Prostate gland (tissue), 2 donors: ENCODE data around the gene SUSD5.

Experiments used
- POLR2A ChIP-seq: fragments of 450-650 bp; IDR thresholded peaks from one replicate; pipeline ENCODE4 v1.6.1; 2016; ENCODE audit warnings: antibody characterized with exemption, mild to moderate bottlenecking
- TF ChIP-seq, protein P1 (sequence below), 4 experiments: fragments of 200-600 bp in 2 of 4; fragments of 450-650 bp in 2 of 4; sonication (generic) in 2 of 4; IDR thresholded peaks; 1 replicate in 3 of 4; 2 replicates in 1 of 4; pipeline ENCODE4 v1.5.1; 2016 to 2019; ENCODE audit warnings: antibody characterized with exemption in 4 of 4, mild to moderate bottlenecking in 2 of 4, moderate library complexity in 2 of 4

DNA sequence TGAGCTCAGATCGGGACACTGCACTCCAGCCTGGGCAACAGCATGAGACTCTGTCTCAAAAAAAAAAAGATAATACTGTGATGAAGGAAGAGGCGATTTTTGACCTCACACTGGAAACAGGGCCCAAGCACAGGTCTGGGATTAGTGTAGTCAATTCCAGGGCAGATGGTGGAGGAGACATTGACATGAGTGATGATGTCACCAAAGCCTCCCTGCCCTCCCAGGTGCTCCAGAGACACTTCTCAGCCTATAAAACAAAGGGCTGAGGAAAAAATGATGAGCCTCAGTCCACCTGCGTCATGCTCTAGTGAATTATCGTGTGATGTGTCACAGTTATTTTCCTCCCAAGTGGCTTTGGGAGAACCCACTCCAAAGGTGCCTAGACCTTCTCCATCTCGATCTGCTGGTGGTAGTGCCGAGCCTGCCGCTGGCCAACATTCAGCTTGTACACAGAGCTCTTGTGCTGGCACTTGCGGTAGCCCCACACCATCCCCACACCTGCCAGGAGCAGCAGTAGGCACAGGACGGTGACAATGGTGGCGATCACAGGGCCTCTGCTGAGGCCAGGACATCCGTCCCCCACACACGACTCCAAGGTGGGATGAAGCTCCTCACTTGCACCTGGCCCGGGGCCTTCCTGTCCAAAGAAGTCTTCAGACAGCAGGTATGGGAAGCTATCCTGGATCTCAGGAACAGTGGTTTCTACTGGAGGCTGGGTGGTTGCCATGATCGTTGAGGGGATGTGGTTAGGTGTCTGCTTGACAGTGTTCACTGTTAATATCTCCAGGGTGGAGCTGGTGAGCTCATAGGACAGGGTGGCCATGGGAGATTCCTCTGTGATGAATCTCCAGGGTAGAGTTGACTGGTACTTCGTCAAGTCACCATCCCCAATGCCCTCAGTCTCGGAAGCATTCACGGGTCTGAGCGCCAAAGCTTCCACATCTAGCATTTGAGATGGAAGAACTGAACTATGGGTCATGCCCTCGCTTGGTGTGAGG lies 65.9 kb downstream of the SUSD5 start:
- no peak for TF ChIP-seq POLR2A
- TF ChIP-seq, protein P1, sequence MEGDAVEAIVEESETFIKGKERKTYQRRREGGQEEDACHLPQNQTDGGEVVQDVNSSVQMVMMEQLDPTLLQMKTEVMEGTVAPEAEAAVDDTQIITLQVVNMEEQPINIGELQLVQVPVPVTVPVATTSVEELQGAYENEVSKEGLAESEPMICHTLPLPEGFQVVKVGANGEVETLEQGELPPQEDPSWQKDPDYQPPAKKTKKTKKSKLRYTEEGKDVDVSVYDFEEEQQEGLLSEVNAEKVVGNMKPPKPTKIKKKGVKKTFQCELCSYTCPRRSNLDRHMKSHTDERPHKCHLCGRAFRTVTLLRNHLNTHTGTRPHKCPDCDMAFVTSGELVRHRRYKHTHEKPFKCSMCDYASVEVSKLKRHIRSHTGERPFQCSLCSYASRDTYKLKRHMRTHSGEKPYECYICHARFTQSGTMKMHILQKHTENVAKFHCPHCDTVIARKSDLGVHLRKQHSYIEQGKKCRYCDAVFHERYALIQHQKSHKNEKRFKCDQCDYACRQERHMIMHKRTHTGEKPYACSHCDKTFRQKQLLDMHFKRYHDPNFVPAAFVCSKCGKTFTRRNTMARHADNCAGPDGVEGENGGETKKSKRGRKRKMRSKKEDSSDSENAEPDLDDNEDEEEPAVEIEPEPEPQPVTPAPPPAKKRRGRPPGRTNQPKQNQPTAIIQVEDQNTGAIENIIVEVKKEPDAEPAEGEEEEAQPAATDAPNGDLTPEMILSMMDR (IDR thresholded peaks at IDR 0.05) = no peak
